Skin epidermis (tissue), 12 donors: ENCODE results near the gene ADAP2.
"Not testable (repeated sequence)": the region's sequence is repeated elsewhere in the genome, so short reads cannot be mapped to it uniquely, and the experiment has no call there.

ENCODE experiments used
- H3K27ac ChIP-seq, 21 experiments: fragments of 200-600 bp; sonication (generic) in 11 of 21; one replicate each; pipeline ENCODE4 v1.5.0; 2020; ENCODE audit warnings: mild to moderate bottlenecking in 3 of 21, inconsistent platforms in 2 of 21, moderate library complexity in 2 of 21
- H3K4me3 ChIP-seq, 7 experiments: fragments of 200-600 bp; sonication (generic) in 2 of 7; one replicate each; pipeline ENCODE4 v1.5.0; 2020; ENCODE audit warnings: inconsistent platforms in 2 of 7, mild to moderate bottlenecking in 2 of 7, moderate library complexity in 1 of 7

Gene ADAP2

GRCh38 chr17:30964876-30965275 lies 43.1 kb downstream of the ADAP2 start:
- Histone ChIP-seq H3K27ac (no peak overlapping the region), H3K4me3 (no peak overlapping the region)

DNA sequence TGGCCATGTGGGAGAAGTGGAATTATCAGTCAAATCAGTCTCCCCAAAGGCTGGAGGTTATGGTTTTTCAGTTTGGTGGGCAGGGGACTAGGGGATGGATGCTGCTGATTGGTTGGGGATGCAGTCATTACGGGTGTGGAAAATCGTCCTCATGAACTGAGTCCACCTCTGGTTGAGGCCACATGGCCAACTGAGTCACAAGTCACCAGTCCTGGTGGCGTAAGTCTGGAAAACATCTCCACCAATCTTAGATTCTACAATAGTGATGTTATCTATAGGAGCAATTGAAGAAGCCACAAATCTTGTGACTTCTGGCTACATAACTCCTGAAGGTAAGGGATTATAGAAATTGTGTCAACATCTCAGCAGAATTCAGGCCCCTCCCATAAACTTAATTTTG lies 43.9 kb downstream of the ADAP2 start:
- Histone ChIP-seq H3K27ac (no peak overlapping the region), H3K4me3 (no peak overlapping the region)

DNA sequence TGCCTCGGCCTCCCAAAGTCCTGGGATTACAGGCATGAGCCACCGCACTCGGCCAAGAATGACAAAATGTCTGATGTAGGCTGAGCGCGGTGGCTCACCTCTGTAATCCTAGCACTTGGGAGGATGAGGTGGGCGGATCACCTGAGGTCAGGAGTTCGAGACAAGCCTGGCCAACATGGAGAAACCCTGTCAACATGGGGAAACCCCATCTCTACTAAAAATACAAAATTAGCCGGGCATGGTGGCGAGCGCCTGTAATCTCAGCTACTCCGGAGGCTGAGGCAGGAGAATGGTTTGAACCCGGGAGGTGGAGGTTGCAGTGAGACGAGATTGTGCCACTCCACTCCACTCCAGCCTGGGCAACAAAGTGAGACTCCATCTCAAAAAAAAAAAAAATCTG lies 46.2 kb downstream of the ADAP2 start:
- H3K27ac ChIP-seq, result peak overlapping the region in 2 of 21 experiments; percentile 22 to 72
- H3K4me3 ChIP-seq, result not testable (repeated sequence)

GRCh38 chr17:30969989-30970830 lies 48.5 kb downstream of the ADAP2 start:
- peak overlapping the region in 20 of 21 experiments; percentile 81 to 99 (median 96) for H3K27ac ChIP-seq
- H3K4me3 ChIP-seq, result peak overlapping the region; percentile 41 to 86 (median 71)

DNA sequence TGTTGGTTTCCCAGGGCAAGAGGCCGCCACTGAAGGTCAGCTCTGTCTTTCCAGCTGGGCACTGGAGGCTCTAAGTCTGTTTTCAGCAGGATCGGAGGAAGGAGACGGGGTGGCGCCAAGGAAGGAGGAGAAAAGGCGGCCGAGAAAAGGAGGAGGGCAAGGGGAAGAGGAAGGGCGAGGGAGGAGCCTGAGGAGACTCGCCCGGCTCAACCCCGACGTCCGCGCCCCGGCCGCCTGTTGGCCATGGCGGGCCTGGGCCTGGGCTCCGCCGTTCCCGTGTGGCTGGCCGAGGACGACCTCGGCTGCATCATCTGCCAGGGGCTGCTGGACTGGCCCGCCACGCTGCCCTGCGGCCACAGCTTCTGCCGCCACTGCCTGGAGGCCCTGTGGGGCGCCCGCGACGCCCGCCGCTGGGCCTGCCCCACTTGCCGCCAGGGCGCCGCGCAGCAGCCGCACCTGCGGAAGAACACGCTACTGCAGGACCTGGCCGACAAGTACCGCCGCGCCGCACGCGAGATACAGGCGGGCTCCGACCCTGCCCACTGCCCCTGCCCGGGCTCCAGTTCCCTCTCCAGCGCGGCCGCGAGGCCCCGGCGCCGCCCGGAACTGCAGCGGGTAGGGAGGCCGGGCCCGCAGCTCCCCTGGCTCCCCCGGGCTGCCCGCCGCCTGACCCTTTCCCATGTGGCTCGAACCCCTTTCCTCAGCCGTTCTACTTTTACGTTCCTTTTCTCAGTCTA lies 49.3 kb downstream of the ADAP2 start, which contains the start of gene RNF135:
RNF135 (plus strand) TSS at position 209 of the 737 bp plus-strand sequence; CDS start at position 244, 35 bp downstream.
- peak within 1 kb of the TSS; percentile 41 to 86 (median 71) for H3K4me3 ChIP-seq
- peak within 1 kb of the TSS; percentile 81 to 99 (median 96) for H3K27ac ChIP-seq

DNA sequence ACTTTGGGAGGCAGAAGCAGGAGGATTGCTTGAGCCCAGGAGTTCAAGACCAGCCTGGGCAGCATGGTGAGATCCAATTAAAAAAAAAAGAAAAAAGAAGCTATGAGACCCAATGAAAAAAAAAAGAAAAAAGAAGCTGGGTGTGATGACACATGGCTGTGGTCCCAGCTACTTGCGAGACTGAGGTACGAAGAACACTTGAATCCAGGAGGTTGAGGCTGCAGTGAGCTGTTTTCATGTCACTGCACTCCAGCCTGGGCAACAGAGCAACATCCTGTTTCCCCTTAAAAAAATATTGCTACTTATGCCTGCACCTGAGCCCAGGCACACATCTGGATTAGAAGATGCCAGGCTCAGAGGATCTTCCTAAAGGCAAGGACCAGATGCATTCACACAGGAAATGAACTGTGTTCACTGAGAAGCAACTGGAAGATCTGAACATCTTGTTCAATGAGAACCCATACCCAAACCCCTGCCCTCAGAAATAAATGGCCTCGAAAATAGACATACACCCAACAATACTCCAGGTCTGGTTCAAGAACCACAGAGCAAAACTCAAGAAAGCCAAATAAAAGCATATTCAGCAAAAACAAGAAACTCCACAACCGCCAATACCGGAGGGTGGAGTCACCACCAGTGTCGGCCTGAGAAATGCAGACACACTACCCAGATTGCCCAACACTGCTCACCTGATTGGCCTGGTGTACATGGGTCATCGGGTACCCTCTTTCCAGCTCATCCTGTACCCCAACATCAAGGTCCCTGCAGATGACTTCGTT lies 53.5 kb downstream of the ADAP2 start:
- Histone ChIP-seq H3K27ac (no peak overlapping the region), H3K4me3 (no peak overlapping the region)

GRCh38 chr17:30979919-30980318 lies 58.2 kb downstream of the ADAP2 start:
- not testable (repeated sequence) for H3K27ac ChIP-seq, H3K4me3 ChIP-seq

GRCh38 chr17:30981531-30982519 lies 60.1 kb downstream of the ADAP2 start:
- H3K27ac ChIP-seq, result no peak overlapping the region

DNA sequence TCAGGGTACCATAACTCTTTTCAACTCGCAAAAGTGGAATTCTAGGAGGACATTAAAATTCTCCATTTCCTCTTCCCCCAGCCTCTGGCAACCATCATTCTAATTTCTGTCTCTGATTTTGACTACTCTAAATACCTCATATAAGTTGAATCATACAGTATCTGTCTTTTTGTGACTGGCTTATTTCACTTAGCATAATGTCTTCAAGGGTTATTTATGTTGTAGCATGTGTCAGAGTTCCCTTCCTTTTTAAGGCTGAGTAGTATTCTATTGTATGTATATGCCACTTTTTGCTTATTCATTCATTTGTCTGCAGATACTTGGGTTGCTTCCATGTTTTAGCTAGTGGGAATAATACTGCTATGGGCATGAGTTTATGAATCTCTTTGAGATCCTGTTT lies 61.1 kb downstream of the ADAP2 start:
- H3K4me3 ChIP-seq, result no peak overlapping the region

More at GRCh38 chr17:30981531-30982519, 60.1 kb downstream of the ADAP2 start:
- H3K4me3 ChIP-seq, result no peak overlapping the region

GRCh38 chr17:30990458-30990857 lies 68.7 kb downstream of the ADAP2 start:
- H3K4me3 ChIP-seq, result no peak overlapping the region
- H3K27ac ChIP-seq, result no peak overlapping the region

More for the DNA sequence above, 61.1 kb downstream of the ADAP2 start:
- no peak overlapping the region for H3K27ac ChIP-seq

- Histone ChIP-seq H3K4me3 (no peak overlapping the region), H3K27ac (no peak overlapping the region)
Observed at GRCh38 chr17:30992551-30992950, 70.8 kb downstream of the ADAP2 start.

DNA sequence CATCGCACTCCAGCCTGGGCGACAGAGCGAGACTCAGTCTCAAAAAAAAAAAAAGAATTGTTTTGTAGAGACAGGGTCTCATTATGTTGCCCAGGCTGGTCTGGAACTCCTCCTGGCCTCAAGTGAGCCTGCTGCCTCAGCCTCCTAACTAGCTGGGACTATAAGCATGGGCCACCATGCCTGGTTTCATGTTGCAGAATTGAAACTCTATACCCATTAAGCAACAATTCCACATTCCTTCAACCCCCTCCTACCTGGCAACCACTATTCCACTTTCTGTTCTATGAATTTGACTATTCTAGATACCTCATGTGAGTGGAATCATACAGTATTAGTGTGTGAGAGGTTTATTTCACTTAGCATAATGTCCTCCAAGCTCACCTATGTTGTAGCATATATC lies 73.6 kb downstream of the ADAP2 start:
- Histone ChIP-seq H3K27ac (no peak overlapping the region), H3K4me3 (no peak overlapping the region)

- no peak overlapping the region for H3K4me3 ChIP-seq
- H3K27ac ChIP-seq, result no peak overlapping the region
Observed at GRCh38 chr17:30996486-30996885, 74.7 kb downstream of the ADAP2 start.

DNA sequence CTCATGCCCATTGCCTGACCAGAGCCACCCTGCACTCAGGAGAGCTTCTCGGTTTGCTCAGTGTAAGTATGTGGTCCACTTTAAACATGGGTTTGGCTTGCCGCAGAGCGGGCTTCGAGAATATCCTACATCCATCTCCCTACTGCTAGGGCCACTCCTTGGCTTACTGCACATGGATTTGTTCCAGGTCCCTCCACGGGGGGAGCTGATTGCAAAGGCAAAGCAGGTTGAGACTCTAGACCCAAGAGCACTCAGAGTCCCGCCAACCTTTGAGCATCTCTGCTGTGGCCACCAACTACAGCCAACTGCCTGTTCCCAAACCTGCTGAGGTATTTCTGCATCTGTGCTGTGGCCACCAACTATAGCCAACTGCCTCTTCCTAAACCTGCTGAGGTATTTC lies 75.5 kb downstream of the ADAP2 start:
- Histone ChIP-seq H3K27ac (no peak overlapping the region), H3K4me3 (no peak overlapping the region)

DNA sequence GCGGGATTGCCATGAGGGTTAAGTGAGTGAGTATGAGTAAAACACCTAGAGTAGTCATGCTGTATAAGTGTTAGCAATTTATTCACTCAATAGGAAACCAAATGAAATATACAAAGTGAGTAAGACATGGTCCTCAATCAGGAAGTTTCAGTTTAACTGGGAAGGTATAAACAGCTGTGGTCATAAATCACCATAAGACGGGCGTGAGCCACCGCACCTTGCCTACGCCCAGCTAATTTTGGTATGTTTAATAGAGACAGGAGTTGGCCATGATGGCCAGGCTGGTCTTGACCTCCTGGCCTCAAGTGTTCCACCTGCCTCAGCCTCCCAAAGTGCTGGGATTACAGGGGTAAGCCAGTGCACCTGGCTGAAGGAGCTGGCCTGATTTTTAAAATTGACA lies 76.1 kb downstream of the ADAP2 start:
- no peak overlapping the region for H3K4me3 ChIP-seq
- no peak overlapping the region for H3K27ac ChIP-seq

DNA sequence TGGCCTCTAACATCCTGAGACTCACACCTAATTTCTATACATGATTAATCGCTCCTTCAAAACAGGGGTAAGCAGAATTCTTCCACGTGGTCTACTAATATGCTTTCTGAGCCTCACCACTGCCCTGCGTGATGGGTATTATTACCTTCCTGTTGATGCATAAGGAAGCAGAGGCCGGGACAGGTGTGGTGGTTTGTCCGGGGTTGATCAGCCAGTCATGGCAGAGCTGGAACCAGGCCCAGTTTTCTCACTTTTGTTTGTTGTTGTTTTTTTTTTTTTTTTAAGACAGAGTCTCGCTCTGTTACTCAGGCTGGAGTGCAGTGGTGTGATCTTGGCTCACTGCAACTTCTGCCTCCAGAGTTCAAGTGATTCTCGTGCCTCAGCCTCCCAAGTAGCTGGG lies 80.3 kb downstream of the ADAP2 start:
- Histone ChIP-seq H3K27ac (no peak overlapping the region), H3K4me3 (no peak overlapping the region)

DNA sequence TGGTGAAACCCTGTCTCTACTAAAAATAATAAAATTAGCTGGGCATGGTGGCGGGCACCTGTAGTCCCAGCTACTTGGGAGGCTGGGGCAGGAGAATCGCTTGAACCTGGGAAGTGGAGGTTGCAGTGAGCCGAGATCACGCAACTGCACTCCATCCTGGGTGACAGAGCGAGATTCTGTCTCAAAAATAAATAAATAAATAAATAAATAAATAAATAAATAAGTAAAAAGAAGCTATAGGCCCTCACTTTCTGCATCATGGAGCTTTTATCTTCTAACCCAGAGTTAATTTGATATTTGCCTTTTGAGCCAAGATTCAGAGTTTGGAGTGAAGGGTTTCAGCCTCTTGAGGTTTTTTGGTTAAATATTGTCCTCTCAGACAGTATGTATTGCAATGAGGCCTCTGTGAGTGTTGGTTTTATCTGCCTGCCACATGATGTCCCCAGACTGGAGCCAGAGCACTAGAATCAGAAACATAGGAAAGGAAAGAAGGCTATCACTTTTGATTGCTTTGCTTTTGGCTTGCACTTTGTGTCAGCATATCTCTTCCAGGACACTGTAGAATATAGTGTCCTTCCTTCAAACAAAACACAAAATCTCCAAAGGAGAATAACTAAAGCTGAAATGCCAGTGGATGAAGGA lies 81.6 kb downstream of the ADAP2 start:
- H3K27ac ChIP-seq, result no peak overlapping the region
- no peak overlapping the region for H3K4me3 ChIP-seq

DNA sequence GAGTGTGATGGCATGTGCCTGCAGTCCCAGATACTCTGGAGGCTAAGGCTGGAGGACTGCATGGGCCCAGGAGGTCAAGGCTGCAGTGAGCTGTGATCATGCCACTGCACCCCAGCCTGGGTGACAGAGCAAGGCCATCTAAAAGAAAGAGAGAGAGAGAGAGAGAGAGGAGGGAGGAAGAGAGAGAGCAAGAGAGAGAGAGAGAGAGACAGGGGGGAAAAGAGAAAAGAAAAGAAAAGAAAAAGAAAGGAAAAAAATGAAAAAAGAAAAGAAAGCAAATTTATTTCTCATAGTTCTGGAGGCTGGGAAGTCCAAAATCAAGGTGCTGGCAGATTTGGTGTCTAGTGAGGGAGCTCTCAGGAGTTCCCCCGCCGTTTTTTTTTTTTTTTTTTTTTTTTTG lies 82.4 kb downstream of the ADAP2 start:
- H3K4me3 ChIP-seq, result no peak overlapping the region
- H3K27ac ChIP-seq, result no peak overlapping the region
